HepG2 (cell line): ENCODE results near the gene LAMA5. TPM values are rescaled to one million over a fixed set of nuclear protein-coding genes. Genes with fewer than 3 reads are reported as not detected.

ENCODE experiments used
- GLI4 ChIP-seq: sonication (generic); formaldehyde crosslinking; IDR thresholded peaks from 2 replicates; pipeline ENCODE4 v1.5.1; 2020; ENCODE audit warnings: missing genetic modification reagents, mild to moderate bottlenecking, moderate library complexity, borderline replicate concordance
- HMGXB4 ChIP-seq, 2 experiments: sonication (generic) in 1 of 2; formaldehyde crosslinking in 1 of 2; IDR thresholded peaks; 2 replicates each; pipeline versions ENCODE4 v1.4.0 to v1.6.1; 2018 to 2020; ENCODE audit warnings: missing genetic modification reagents in 2 of 2, borderline replicate concordance in 1 of 2, low read depth in 1 of 2, mild to moderate bottlenecking in 1 of 2, missing biosample characterization in 1 of 2
- MXD1 ChIP-seq: sonication (generic); formaldehyde crosslinking; IDR thresholded peaks from 2 replicates; pipeline ENCODE4 v1.4.0; 2020; ENCODE audit warnings: mild to moderate bottlenecking, missing genetic modification reagents
- SPEN ChIP-seq: sonication (generic); formaldehyde crosslinking; IDR thresholded peaks from 2 replicates; pipeline ENCODE4 v1.5.1; 2020; ENCODE audit warnings: low read depth, mild to moderate bottlenecking, missing genetic modification reagents
- polyA plus RNA-seq, 8 experiments: library from polyadenylated mRNA; depleted of rRNA in 3 of 8; stranded (reverse) in 7 of 8; unstranded in 1 of 8; fragments of >200 nt; fragmentation: Illumina TruSeq in 4 of 8; extraction: Trizol in 4 of 8; gene quantifications; 2 replicates each; pipeline versions ENCODE4 v1.2.1 to v1.2.3, GENCODE V29; 2011 to 2016; ENCODE audit warnings: low read depth in 4 of 8, missing spikeins in 1 of 8, mixed read lengths in 1 of 8; ENCODE audit not compliant: insufficient read depth in 1 of 8
- total RNA-seq, 5 experiments: library from RNA; depleted of rRNA; stranded (reverse); fragments of >200 nt; fragmentation: Illumina TruSeq; extraction: Trizol; gene quantifications; 2 replicates each; pipeline ENCODE4 v1.2.3, GENCODE V29; 2016; ENCODE audit warnings: low read depth in 1 of 5
- TF ChIP-seq, protein P1 (sequence below): sonication (generic); formaldehyde crosslinking; IDR thresholded peaks from one replicate; pipeline ENCODE4 v1.5.1; 2020; ENCODE audit warnings: mild to moderate bottlenecking, missing genetic modification reagents; ENCODE audit errors: not compliant biosample characterization
- TF ChIP-seq, protein P2 (sequence below): sonication (generic); formaldehyde crosslinking; IDR thresholded peaks from 2 replicates; pipeline ENCODE4 v1.5.1; 2020; ENCODE audit warnings: missing genetic modification reagents, mild to moderate bottlenecking, borderline replicate concordance

The LAMA5 gene
- total and polyA plus RNA-seq, 2 of the 13 experiments (the other 11 are each of a cell fraction or from before 2014, with no cell fraction given) = 21.0 to 44.7 TPM

GRCh38 chr20:62405981-62406513, 38.9 kb upstream of the LAMA5 start (continued):
- TF ChIP-seq, protein P1, sequence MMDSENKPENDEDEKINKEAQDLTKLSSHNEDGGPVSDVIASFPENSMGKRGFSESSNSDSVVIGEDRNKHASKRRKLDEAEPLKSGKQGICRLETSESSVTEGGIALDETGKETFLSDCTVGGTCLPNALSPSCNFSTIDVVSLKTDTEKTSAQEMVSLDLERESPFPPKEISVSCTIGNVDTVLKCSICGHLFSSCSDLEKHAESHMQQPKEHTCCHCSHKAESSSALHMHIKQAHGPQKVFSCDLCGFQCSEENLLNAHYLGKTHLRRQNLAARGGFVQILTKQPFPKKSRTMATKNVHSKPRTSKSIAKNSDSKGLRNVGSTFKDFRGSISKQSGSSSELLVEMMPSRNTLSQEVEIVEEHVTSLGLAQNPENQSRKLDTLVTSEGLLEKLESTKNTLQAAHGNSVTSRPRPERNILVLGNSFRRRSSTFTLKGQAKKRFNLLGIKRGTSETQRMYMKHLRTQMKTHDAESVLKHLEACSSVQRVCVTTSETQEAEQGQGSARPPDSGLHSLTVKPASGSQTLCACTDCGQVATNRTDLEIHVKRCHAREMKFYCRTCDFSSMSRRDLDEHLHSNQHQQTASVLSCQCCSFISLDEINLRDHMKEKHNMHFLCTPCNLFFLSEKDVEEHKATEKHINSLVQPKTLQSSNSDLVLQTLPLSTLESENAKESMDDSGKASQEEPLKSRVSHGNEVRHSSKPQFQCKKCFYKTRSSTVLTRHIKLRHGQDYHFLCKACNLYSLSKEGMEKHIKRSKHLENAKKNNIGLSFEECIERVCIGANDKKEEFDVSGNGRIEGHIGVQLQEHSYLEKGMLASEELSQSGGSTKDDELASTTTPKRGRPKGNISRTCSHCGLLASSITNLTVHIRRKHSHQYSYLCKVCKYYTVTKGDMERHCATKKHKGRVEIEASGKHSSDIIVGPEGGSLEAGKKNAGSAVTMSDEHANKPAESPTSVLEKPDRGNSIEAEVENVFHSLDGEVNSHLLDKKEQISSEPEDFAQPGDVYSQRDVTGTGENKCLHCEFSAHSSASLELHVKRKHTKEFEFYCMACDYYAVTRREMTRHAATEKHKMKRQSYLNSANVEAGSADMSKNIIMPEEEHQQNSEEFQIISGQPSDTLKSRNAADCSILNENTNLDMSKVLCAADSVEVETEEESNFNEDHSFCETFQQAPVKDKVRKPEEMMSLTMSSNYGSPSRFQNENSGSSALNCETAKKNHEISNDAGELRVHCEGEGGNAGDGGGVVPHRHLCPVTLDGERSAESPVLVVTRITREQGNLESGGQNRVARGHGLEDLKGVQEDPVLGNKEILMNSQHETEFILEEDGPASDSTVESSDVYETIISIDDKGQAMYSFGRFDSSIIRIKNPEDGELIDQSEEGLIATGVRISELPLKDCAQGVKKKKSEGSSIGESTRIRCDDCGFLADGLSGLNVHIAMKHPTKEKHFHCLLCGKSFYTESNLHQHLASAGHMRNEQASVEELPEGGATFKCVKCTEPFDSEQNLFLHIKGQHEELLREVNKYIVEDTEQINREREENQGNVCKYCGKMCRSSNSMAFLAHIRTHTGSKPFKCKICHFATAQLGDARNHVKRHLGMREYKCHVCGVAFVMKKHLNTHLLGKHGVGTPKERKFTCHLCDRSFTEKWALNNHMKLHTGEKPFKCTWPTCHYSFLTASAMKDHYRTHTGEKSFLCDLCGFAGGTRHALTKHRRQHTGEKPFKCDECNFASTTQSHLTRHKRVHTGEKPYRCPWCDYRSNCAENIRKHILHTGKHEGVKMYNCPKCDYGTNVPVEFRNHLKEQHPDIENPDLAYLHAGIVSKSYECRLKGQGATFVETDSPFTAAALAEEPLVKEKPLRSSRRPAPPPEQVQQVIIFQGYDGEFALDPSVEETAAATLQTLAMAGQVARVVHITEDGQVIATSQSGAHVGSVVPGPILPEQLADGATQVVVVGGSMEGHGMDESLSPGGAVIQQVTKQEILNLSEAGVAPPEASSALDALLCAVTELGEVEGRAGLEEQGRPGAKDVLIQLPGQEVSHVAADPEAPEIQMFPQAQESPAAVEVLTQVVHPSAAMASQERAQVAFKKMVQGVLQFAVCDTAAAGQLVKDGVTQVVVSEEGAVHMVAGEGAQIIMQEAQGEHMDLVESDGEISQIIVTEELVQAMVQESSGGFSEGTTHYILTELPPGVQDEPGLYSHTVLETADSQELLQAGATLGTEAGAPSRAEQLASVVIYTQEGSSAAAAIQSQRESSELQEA = peak; percentile 36
- peak; percentile 33; the same call in 1 of the 2 replicates for TF ChIP-seq SPEN
- TF ChIP-seq, protein P2, sequence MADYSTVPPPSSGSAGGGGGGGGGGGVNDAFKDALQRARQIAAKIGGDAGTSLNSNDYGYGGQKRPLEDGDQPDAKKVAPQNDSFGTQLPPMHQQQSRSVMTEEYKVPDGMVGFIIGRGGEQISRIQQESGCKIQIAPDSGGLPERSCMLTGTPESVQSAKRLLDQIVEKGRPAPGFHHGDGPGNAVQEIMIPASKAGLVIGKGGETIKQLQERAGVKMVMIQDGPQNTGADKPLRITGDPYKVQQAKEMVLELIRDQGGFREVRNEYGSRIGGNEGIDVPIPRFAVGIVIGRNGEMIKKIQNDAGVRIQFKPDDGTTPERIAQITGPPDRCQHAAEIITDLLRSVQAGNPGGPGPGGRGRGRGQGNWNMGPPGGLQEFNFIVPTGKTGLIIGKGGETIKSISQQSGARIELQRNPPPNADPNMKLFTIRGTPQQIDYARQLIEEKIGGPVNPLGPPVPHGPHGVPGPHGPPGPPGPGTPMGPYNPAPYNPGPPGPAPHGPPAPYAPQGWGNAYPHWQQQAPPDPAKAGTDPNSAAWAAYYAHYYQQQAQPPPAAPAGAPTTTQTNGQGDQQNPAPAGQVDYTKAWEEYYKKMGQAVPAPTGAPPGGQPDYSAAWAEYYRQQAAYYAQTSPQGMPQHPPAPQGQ (CRISPR knock-in tag) = 0 out of 2 replicates have a peak, but pooled peaks have one; percentile 4
- TF ChIP-seq MXD1 (CRISPR knock-in tag) = peak; percentile 50; the same call in 1 of the 2 replicates
- TF ChIP-seq HMGXB4 (CRISPR knock-in tag; IDR thresholded peaks at IDR 0.05; ENCODE audit: borderline replicate concordance in 1 of 2, low read depth in 1 of 2) = 0 out of 4 replicates have a peak, but pooled peaks of 1 of the 2 experiments have one; percentile 9
- TF ChIP-seq GLI4 (CRISPR knock-in tag) = peak; percentile 13; the same call in 1 of the 2 replicates
